Right lobe of liver (tissue), 6 donors: ENCODE data around the gene SUGCT. TPM values are rescaled to one million over a fixed set of nuclear protein-coding genes. Genes with fewer than 3 reads are reported as not detected.

Source experiments
- ATAC-seq, 4 donors: fragments of 200-7000 bp; cut with Tn5 transposase; one replicate each; pipeline ENCODE4 v1.9.1; 2020; ENCODE audit warnings: mild to moderate bottlenecking in 4 of 4, moderate library complexity in 4 of 4
- DNase-seq, 3 donors: peaks; one replicate each; pipeline ENCODE4 v3.0.0-alpha.2; 2020
- H3K27ac ChIP-seq, 3 donors: fragments of 200-600 bp; one replicate each; pipeline ENCODE4 v1.8.0; 2022
- H3K27me3 ChIP-seq, 2 donors: fragments of 200-600 bp; one replicate each; pipeline ENCODE4 v1.8.0; 2022
- H3K36me3 ChIP-seq, 4 donors: fragments of 200-600 bp; sonication (generic) in 1 of 4; one replicate each; pipeline versions ENCODE4 v1.5.1 to v1.8.0; 2017 to 2022; ENCODE audit warnings: control low read depth in 1 of 4
- H3K4me1 ChIP-seq, 4 donors: fragments of 200-600 bp; sonication (generic) in 1 of 4; one replicate each; pipeline versions ENCODE4 v1.5.1 to v1.8.0; 2017 to 2022; ENCODE audit warnings: control low read depth in 1 of 4
- H3K4me3 ChIP-seq, 3 donors: fragments of 200-600 bp; one replicate each; pipeline ENCODE4 v1.8.0; 2022
- H3K9me3 ChIP-seq, 4 donors: fragments of 200-600 bp; sonication (generic) in 1 of 4; one replicate each; pipeline versions ENCODE4 v1.5.1 to v1.8.0; 2017 to 2022; ENCODE audit warnings: control low read depth in 1 of 4
- POLR2A ChIP-seq: fragments of 450-650 bp; IDR thresholded peaks from one replicate; pipeline ENCODE4 v1.6.1; 2017; ENCODE audit warnings: antibody characterized with exemption, mild to moderate bottlenecking
- WGBS: methylation state at CpG from one replicate; pipeline ENCODE4 v1.1.6; 2018; ENCODE audit warnings: low coverage, low lambda C conversion rate; ENCODE audit not compliant: insufficient coverage; ENCODE audit errors: missing lambda C conversion rate; 5-methylcytosine and 5-hydroxymethylcytosine counted together
- intact Hi-C, 2 donors: fragments of 100-400 bp; cut with DNase I; formaldehyde crosslinking; loops; one replicate each; pipeline versions ENCODE4 v1.11.2 to v1.14.1; 2022
- total RNA-seq, 6 experiments: library from RNA; depleted of rRNA in 2 of 6; stranded (reverse); fragments of >200 nt in 2 of 6; fragmentation: NEBNext Ultra II Directional in 3 of 6; extraction: Animal tissue kit (Norgen Biotek cat#: 25700) in 3 of 6; gene quantifications; one replicate each; pipeline versions ENCODE4 v1.1.0 to v1.2.4, GENCODE V29; 2016 to 2023
- TF ChIP-seq, protein P1 (sequence below), 4 donors: fragments of 200-600 bp in 3 of 4; fragments of 450-650 bp in 1 of 4; IDR thresholded peaks; one replicate each; pipeline versions ENCODE4 v1.5.1 to v1.8.0; 2016 to 2022; ENCODE audit warnings: antibody characterized with exemption in 4 of 4, mild to moderate bottlenecking in 2 of 4
- donor health status: DM: no; HTN: yes; CAD: no.
- donor health status: DM: no; HTN: no; CAD: no.
- donor health status: DM: no; HTN: no; CAD: no.
- donor health status: DM: no; HTN: yes; CAD: no.
- donor health status: DM: no; HTN: yes; CAD: no.

Gene SUGCT
- total RNA-seq, 6 experiments from 2014 or later = 10.1 to 21.0 (median 14.2) TPM

GRCh38 chr7:40629891-40630290, 495.1 kb downstream of the SUGCT start:
- ATAC-seq (no peak), DNase-seq (no peak)
- H3K27me3 ChIP-seq = no peaks in the 10 kb centered on the region
- intact Hi-C loops = no loop called here
- no peaks in the 10 kb centered on the region for H3K9me3 ChIP-seq
- TF ChIP-seq, protein P1, sequence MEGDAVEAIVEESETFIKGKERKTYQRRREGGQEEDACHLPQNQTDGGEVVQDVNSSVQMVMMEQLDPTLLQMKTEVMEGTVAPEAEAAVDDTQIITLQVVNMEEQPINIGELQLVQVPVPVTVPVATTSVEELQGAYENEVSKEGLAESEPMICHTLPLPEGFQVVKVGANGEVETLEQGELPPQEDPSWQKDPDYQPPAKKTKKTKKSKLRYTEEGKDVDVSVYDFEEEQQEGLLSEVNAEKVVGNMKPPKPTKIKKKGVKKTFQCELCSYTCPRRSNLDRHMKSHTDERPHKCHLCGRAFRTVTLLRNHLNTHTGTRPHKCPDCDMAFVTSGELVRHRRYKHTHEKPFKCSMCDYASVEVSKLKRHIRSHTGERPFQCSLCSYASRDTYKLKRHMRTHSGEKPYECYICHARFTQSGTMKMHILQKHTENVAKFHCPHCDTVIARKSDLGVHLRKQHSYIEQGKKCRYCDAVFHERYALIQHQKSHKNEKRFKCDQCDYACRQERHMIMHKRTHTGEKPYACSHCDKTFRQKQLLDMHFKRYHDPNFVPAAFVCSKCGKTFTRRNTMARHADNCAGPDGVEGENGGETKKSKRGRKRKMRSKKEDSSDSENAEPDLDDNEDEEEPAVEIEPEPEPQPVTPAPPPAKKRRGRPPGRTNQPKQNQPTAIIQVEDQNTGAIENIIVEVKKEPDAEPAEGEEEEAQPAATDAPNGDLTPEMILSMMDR (IDR thresholded peaks at IDR 0.05) = no peak
- no peak for TF ChIP-seq POLR2A
- H3K27ac ChIP-seq = no peak overlapping the region
- WGBS = 65% methylated on average over 5 of the region's 5 CpGs
- H3K36me3 ChIP-seq = no peaks in the 10 kb centered on the region
- H3K4me1 ChIP-seq = no peaks in the 10 kb centered on the region
- no peak overlapping the region for H3K4me3 ChIP-seq

- no peaks in the 10 kb centered on the region for H3K9me3 ChIP-seq
- intact Hi-C loops = no loop called here
- H3K27me3 ChIP-seq = no peaks in the 10 kb centered on the region
- no peaks in the 10 kb centered on the region for H3K4me1 ChIP-seq
- no peak for ATAC-seq
- no peak for TF ChIP-seq POLR2A
- TF ChIP-seq, protein P1 (IDR thresholded peaks at IDR 0.05) = no peak
- H3K36me3 ChIP-seq = no peaks in the 10 kb centered on the region
- no peak overlapping the region for H3K4me3 ChIP-seq
- no peak overlapping the region for H3K27ac ChIP-seq
- no peak for DNase-seq
- 67% methylated on average over 3 of the region's 8 CpGs for WGBS
Measured at GRCh38 chr7:40634118-40634517, 499.3 kb downstream of the SUGCT start.

- WGBS = 78% methylated on average over 5 of the region's 7 CpGs
- no peaks in the 10 kb centered on the region for H3K27me3 ChIP-seq
- TF ChIP-seq, protein P1 (IDR thresholded peaks at IDR 0.05) = no peak
- no peak for TF ChIP-seq POLR2A
- intact Hi-C loops = no loop called here
- ATAC-seq = no peak
- H3K9me3 ChIP-seq = no peaks in the 10 kb centered on the region
- DNase-seq = no peak
- no peaks in the 10 kb centered on the region for H3K36me3 ChIP-seq
- no peak overlapping the region for H3K27ac ChIP-seq
- H3K4me3 ChIP-seq = no peak overlapping the region
- no peaks in the 10 kb centered on the region for H3K4me1 ChIP-seq
Measured at GRCh38 chr7:40638545-40639320, 503.9 kb downstream of the SUGCT start.

- Histone ChIP-seq H3K9me3 (no peaks in the 10 kb centered on the region), H3K36me3 (no peaks in the 10 kb centered on the region), H3K4me3 (no peak overlapping the region), H3K27ac (no peak overlapping the region), H3K4me1 (no peaks in the 10 kb centered on the region), H3K27me3 (no peaks in the 10 kb centered on the region)
- TF ChIP-seq POLR2A = no peak
- TF ChIP-seq, protein P1 (IDR thresholded peaks at IDR 0.05) = no peak
- DNase-seq (no peak), ATAC-seq (no peak)
- 72% methylated on average over 3 of the region's 3 CpGs for WGBS
- intact Hi-C loops = no loop called here
Measured at GRCh38 chr7:40640566-40640965, 505.8 kb downstream of the SUGCT start.
